ENCODE data around the gene TBC1D32.
"Not testable (repeated sequence)": the region's sequence is repeated elsewhere in the genome, so short reads cannot be mapped to it uniquely, and the experiment has no call there.

Gene TBC1D32

DNA sequence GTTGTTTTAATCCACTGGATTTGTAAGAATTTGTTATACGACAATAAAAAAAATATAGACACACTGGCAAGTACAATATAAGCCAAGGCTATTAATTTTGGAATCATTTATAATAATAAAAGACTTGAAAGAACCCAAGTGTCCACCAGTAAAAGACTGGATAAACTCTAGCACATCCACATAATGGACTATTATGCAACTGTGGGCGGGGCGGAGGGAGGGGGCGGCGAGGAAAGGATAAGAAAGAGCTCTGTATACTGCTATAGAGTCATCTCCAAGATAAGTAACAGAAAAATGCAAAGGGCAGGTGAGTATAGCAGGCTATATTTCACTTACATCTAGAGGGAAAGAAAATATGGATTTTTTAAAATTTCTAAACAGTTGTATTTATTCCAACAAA lies 123.3 kb downstream of the TBC1D32 start:
- DNase-seq, result no peak

DNA sequence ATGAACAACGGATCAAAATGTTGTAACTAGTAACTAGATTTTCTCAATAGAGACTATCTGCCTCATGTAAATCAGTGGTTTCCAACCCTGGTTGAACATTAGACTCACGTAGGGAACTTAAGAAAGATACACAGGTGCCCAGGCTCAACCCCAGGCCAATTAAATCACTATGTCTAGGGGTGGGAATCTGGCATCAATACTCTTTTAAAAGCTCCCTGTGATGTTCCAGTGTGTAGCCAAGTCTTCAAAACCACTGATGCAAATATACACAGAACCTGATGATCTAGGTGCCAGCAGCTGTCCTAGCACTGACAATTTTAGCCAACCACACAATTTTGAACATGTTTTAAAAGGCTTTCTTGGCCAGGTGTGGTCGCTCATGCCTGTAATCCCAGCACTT lies 128.7 kb downstream of the TBC1D32 start:
- DNase-seq, result no peak

- DNase-seq, result no peak
Measured at GRCh38 chr6:121201105-121201504, 133.2 kb downstream of the TBC1D32 start.

- DNase-seq, result not testable (repeated sequence)
Measured at GRCh38 chr6:121196042-121196441, 138.2 kb downstream of the TBC1D32 start.

GRCh38 chr6:121190122-121190521 lies 144.2 kb downstream of the TBC1D32 start:
- DNase-seq, result no peak

DNA sequence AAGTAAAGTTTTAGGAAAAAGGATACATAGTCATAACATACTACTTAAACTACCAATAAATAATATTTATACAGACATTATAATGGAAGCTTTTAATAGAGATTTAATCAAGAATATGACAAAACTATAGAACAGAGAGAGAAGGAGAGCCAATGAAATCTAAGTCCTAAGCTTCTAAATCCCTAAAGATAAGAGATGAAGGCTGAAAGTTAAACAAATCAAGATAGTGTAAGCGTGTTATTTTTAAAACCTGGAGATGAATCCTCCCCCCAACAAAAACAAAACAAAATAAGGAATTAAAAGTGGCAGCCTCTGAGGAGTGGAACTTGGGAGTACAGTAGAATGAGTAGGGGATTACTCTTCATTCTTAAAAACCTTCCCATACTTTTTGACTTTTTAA lies 145.9 kb downstream of the TBC1D32 start:
- no peak for DNase-seq

DNA sequence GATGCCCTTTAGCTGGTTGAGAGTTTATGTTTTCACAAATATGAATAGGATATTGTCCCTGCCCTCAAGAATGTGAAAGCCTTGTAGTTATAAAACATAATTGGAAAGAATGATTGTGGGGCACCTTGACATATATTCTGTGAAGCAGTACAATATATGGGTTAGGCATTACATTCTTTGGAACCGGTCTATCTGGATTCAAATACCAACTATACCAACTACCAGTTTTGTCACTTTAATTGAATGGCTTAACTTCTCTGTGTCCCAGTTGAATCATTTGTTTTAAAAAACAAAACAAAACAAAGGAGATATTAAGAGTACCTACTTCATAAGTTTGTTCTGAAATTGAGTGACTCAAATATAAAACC lies 146.5 kb downstream of the TBC1D32 start:
- no peak for DNase-seq

- DNase-seq, result no peak
Measured at GRCh38 chr6:121187200-121187832, 147.0 kb downstream of the TBC1D32 start.

GRCh38 chr6:121183742-121184141 lies 150.5 kb downstream of the TBC1D32 start:
- no peak for DNase-seq

DNA sequence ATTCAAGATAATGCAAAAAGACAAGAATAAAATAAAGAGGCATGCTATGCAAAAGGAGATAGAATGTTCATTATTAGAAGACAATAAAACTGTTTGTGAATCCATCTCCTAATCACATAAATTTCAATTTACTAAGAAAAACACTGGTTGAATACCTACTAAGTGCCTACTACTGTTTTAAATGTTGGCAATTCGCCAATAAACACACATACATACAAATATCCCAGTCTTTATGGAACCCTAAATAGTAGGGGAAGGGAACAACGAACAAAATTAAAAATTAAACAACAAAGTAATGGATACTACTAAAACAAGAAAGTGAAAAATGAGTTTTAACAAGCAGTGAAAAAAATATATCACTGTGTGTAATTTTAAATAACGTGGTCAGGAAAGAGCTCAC lies 158.5 kb downstream of the TBC1D32 start:
- DNase-seq, result no peak

DNA sequence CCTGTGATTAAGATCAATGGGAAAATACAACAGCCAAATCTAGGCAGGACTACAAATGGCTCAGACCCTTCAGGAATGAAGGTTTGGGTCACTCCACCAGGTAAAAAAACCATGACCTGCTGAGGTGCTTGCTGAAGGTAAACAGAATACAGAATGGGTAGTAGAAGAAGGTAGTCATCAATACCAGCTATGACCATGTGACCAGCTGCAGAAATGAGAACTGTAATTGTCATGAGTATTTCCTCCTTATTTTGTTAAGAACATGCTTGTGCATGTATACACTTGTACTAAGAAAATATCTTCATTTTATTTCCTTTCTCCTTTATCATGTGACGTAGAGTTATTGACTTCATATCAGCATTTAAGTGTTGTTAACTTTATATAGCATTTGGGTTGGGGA lies 161.8 kb downstream of the TBC1D32 start:
- not testable (repeated sequence) for DNase-seq

DNA sequence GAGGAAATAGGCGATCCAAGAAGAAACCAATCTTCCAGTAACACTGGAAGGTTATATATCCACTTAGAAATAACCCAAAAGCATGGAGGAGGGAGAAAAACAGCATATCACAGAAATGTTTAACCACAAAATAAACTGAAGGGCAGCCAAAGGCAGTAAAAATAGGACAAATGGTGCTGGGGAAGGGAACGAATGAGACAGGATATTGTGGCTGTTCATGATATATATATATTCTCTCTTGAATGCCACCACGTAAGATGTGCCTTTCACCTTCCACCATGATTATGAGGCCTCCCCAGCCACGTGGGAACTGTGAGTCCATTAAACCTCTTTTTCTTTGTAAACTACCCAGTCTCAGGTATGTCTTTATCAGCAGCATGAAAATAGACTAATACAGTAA lies 162.4 kb downstream of the TBC1D32 start:
- DNase-seq, result no peak

- DNase-seq, result no peak
Measured at GRCh38 chr6:121161886-121162285, 172.4 kb downstream of the TBC1D32 start.

DNA sequence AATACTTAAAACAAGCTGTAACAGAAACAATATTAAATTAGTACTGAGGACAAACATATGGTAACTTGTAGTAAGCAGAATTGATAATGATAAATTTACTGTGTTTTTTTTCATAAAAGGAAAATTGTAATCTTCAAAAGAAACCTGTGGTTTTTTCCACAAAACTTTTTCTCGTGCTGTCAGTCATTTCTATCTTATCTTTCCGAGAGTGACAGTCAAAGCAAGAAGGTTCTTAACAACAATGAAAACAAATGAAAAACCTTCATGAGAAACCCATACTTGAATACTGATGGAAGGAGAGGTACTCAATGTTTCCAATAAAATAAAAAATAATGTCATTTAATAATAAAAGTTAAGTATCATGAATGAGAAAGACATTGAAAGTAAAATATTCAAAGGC lies 174.0 kb downstream of the TBC1D32 start:
- DNase-seq, result no peak

GRCh38 chr6:121158891-121159290 lies 175.4 kb downstream of the TBC1D32 start:
- DNase-seq, result no peak

DNA sequence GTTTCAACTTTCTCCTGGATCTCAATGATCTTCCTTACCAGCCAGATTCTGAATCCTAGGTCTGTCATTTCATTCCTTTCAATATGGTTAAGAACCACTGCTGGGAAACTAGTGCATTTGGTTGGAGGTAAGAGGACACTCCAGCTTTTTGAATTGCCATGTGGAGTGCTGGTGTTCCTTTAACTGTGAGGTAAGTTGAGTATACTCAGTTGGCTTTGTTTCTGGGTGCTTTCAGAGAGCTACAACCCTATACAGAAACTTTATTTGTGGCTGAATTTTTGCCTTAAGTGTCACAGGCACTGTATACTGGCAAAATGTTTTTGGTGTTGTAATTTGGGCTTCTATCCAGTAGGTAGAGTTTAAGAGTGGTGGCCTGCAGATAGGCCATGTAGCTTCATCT lies 175.8 kb downstream of the TBC1D32 start:
- DNase-seq, result no peak

DNA sequence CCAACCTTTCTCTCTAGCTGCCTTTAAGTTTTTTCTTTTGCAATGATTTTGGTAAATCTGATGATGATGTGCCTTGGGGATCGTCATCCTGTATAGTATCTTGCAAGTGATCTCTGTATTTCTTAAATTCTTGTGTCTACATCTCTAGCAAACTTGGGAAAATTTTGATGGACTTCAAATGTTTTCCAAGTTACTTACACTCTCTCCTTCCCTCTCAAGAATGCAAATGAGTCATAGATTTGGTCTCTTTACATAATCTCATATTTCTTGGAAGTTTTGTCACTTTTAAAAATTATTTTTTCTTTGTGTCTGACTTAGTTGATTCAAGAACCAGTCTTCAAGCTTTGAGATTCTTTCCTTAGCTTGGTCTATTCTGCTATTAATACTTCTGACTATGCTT lies 176.4 kb downstream of the TBC1D32 start:
- no peak for DNase-seq

GRCh38 chr6:121143476-121143875 lies 190.8 kb downstream of the TBC1D32 start:
- no peak for DNase-seq

DNA sequence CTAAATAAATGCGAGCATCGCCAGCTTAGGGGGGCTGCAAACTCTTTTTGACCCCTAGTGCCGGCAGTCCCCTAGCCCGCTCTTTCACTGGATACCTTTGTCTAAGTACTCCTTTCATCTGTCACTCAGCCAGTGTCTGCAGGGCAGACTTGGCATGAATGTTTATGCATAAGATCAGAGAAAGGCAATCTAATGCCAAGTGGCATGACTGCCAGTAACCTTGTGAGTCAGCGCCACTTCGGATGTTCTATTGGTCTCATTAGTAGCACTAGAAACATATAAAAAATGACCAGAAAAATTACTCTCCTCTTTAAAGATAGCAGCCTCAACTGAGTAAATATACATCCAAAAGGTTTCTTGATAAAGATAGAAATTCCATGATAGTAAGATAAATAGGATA lies 192.2 kb downstream of the TBC1D32 start:
- no peak for DNase-seq

DNA sequence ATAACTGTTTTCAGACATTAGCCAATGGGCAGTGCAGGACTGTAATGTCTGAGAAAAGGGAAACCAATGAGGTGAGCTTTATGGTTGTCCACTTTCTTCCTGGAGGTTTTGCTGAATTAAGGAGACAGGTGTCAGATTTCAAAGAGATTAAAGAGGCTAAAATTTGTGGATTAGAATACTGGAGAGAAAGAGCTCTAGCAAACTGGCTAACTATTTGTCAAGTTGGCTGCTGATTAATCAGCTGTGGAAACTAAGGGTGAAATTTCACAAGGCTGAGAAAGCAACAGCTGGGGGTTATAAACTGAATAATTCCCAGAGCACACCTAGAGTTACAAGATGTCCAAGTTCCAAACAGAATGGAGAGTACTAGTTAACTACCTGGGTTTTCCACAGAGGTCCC lies 198.9 kb downstream of the TBC1D32 start:
- no peak for DNase-seq

DNA sequence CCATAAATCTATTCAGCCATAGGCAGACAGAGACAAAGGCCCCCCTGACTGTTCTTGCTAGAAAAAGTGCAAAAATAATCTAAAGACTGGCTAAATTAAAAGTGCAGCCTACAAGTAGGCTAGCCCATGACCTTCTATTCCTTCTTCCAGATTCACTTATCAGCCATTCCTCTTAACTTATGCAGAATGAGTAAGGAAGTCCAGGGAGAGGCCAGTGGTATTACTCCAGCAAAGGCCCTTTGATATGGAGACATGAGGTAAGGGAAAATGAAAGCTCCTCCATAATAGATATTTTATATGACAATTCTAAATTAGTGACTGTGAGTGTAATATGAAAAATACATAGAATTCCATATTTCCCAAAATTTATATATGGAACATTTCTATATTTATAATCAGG lies 199.4 kb downstream of the TBC1D32 start:
- DNase-seq, result no peak

GRCh38 chr6:121124600-121124999 lies 209.7 kb downstream of the TBC1D32 start:
- DNase-seq, result no peak

DNA sequence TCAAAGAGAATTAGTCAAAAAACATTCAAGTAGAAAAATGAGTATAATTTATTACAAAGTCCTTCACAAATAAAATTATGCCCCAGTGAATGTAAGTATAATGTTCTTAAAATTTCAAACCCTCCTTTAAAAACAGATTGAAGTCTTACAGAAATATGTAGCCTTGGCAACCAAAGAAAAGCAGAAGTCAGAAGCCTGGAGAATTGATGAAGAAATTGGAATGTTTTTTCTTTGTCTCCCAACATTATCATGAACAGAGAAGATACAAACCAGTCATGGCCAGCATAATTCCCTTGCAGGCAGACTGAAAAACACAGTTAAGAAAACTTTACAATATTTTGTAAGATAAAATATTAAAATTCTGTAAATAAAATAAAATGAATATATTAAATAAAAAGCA lies 221.9 kb downstream of the TBC1D32 start:
- DNase-seq, result no peak

GRCh38 chr6:121110733-121111132 lies 223.5 kb downstream of the TBC1D32 start:
- no peak for DNase-seq

DNA sequence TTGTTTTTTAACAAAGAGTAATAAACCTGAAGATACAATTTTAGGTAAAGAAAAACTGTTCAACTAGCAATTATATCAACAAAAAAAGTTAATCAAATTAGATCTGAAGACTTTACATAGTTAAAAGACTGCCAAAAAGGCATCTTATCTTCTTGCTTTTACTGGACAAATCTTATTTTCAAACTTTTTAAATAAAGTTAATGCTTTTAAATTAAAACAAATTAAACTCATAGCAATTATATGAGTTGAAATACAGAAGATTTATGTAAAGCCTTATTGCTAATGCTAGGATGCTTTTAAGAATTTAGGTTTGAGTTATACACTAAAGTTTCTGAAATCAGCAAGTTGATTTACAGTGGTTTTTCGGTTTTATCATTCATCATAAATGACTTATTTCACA lies 227.3 kb downstream of the TBC1D32 start:
- DNase-seq, result no peak

DNA sequence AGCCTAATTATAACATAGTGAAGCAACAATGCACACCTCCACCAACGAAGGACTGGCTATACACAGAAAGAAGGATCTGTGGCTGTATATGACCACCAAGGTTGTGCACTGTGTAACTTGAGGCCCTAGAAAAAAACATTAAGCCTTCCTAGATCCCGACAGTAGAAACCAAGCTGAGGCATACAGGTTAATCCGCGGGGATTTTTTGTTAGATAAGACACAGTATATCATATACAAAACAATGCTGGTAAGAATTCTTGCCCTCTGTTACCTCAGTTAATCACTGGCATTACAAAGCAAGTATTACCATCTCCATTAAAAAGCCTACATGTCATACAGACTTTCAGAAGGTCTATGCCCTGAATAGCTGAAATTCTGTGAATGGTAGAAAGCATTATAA lies 228.8 kb downstream of the TBC1D32 start:
- no peak for DNase-seq
